Stimulated activated CD4-positive, alpha-beta T cell treated with anti-CD3 and anti-CD28 coated beads, Interleukin-2, amount 100 ng/mL, for 48 hours (primary cell): ENCODE measurements around the gene WDR4.
"Not testable (repeated sequence)": the region's sequence is repeated elsewhere in the genome, so short reads cannot be mapped to it uniquely, and the experiment has no call there.

Experiments used
- DNase-seq, 2 donors: peaks; one replicate each; pipeline ENCODE4 v3.0.0-alpha.2; 2020

WDR4 gene

DNA sequence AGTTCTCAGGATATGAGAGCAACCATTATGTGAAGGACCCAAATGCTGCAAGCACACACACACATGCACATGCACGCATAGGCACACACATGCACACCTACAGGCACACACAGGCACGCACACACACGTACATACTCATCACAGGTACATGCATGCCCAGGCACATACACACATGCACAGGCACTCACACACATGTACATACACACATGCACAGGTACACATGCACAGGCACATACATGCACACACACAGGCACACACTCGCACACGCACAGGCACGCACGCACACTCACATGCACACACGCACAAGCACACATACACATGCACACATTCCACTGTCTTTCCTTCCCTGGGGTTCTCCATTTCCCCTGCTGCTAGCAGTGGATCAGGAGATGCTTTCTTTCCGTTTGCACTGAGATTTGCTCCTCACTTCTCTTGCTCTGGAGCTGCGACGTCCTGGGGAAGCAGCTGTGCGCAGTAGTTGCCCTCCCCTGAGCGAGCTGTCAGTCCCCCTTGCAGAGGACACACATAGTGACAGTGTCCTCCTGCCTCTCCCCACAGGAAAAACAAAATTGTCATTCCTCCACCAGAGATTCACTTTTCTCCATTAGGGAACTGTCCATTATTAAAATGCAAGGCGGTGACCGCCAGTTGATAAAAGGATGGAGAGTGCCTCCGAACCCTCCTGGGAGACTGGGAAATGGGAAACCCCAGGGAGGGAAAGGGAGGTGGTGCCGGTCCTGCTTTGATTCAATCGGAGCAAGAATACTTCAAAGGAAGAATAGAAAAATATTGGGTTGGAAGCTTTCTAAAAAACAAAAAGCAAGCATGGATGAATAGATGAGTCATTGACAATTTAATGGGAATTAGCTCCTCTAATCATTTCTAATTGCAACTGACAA, 69.5 kb downstream of the WDR4 start:
- DNase-seq, result no peak

- DNase-seq, result no peak
Measured at GRCh38 chr21:42809171-42809570, 70.2 kb downstream of the WDR4 start.

- DNase-seq, result no peak
Measured at GRCh38 chr21:42807938-42808613, 71.3 kb downstream of the WDR4 start.

- not testable (repeated sequence) for DNase-seq
Measured at GRCh38 chr21:42807293-42807895, 71.9 kb downstream of the WDR4 start.

- DNase-seq, result no peak
Measured at GRCh38 chr21:42806509-42807140, 72.7 kb downstream of the WDR4 start.

- DNase-seq, result not testable (repeated sequence)
Measured at GRCh38 chr21:42801616-42802015, 77.7 kb downstream of the WDR4 start.

GRCh38 chr21:42799948-42800347, 79.4 kb downstream of the WDR4 start:
- no peak for DNase-seq

- peak in 1 of 2 donors; percentile 13 for DNase-seq
Measured at GRCh38 chr21:42799516-42799915, 79.8 kb downstream of the WDR4 start.
